DMS153 (cell line): Measurements from ENCODE around the gene CDC42EP3.

Experiments used
- DNase-seq: peaks from one replicate; lab custom pipeline; 2025; lab: John Stamatoyannopoulos, UW

CDC42EP3 gene

GRCh38 chr2:37656512-37657423 is 14.7 kb downstream of the CDC42EP3 start:
- DNase-seq: peak; percentile 93

- peak; percentile 77 for DNase-seq
Measured at GRCh38 chr2:37654932-37655841, 16.3 kb downstream of the CDC42EP3 start.

GRCh38 chr2:37654419-37654818 is 17.0 kb downstream of the CDC42EP3 start:
- DNase-seq: no peak

- no peak for DNase-seq
Measured at GRCh38 chr2:37653805-37654378, 17.6 kb downstream of the CDC42EP3 start.

- DNase-seq: no peak
Measured at GRCh38 chr2:37653093-37653492, 18.3 kb downstream of the CDC42EP3 start.

- DNase-seq: no peak
Measured at GRCh38 chr2:37652199-37652640, 19.2 kb downstream of the CDC42EP3 start.

- DNase-seq: no peak
Measured at GRCh38 chr2:37650548-37651093, 20.8 kb downstream of the CDC42EP3 start.

GRCh38 chr2:37649518-37649917 is 21.9 kb downstream of the CDC42EP3 start:
- DNase-seq: no peak

GRCh38 chr2:37648331-37649011 is 23.0 kb downstream of the CDC42EP3 start:
- DNase-seq: no peak

- DNase-seq: no peak
Measured at GRCh38 chr2:37647971-37648330, 23.5 kb downstream of the CDC42EP3 start.

GRCh38 chr2:37645836-37646235 is 25.6 kb downstream of the CDC42EP3 start:
- no peak for DNase-seq

- no peak for DNase-seq
Measured at GRCh38 chr2:37645362-37645761, 26.1 kb downstream of the CDC42EP3 start.

GRCh38 chr2:37644191-37644590 is 27.3 kb downstream of the CDC42EP3 start:
- DNase-seq: no peak

GRCh38 chr2:37643730-37644078 is 27.7 kb downstream of the CDC42EP3 start:
- no peak for DNase-seq

GRCh38 chr2:37642907-37643729 is 28.3 kb downstream of the CDC42EP3 start:
- DNase-seq: peak; percentile 48

GRCh38 chr2:37641582-37642171 is 29.8 kb downstream of the CDC42EP3 start:
- DNase-seq: no peak

- no peak for DNase-seq
Measured at GRCh38 chr2:37639631-37640030, 31.8 kb downstream of the CDC42EP3 start.

GRCh38 chr2:37638973-37639372 is 32.5 kb downstream of the CDC42EP3 start:
- no peak for DNase-seq

GRCh38 chr2:37637985-37638384 is 33.5 kb downstream of the CDC42EP3 start:
- no peak for DNase-seq

GRCh38 chr2:37637190-37637860 is 34.1 kb downstream of the CDC42EP3 start:
- DNase-seq: no peak
